Prostate gland (tissue), 2 donors: Measurements from ENCODE around the gene TMEM35B.

Experiments
- POLR2AphosphoS5 ChIP-seq: sonication (generic); formaldehyde crosslinking; IDR thresholded peaks from one replicate; pipeline ENCODE4 v1.6.1; 2017; ENCODE audit warnings: antibody characterized with exemption
- TF ChIP-seq, protein P1 (sequence below), 4 experiments: fragments of 200-600 bp in 2 of 4; fragments of 450-650 bp in 2 of 4; sonication (generic) in 2 of 4; IDR thresholded peaks; 1 replicate in 3 of 4; 2 replicates in 1 of 4; pipeline ENCODE4 v1.5.1; 2016 to 2019; ENCODE audit warnings: antibody characterized with exemption in 4 of 4, mild to moderate bottlenecking in 2 of 4, moderate library complexity in 2 of 4

DNA sequence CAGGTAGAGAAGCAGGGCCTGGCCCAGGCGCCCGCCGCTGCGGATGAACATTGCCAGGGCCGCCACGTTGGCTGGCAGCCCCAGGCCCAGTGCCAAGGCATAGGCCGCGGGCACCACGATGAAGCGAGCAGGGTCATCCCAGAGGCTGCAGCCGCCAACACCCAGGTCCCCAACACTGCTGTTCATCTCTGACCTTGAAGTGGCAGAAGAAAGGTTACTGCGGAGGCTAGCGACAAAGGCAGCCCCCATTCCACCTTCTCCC, 8.0 kb downstream of the TMEM35B start:
- TF ChIP-seq, protein P1, sequence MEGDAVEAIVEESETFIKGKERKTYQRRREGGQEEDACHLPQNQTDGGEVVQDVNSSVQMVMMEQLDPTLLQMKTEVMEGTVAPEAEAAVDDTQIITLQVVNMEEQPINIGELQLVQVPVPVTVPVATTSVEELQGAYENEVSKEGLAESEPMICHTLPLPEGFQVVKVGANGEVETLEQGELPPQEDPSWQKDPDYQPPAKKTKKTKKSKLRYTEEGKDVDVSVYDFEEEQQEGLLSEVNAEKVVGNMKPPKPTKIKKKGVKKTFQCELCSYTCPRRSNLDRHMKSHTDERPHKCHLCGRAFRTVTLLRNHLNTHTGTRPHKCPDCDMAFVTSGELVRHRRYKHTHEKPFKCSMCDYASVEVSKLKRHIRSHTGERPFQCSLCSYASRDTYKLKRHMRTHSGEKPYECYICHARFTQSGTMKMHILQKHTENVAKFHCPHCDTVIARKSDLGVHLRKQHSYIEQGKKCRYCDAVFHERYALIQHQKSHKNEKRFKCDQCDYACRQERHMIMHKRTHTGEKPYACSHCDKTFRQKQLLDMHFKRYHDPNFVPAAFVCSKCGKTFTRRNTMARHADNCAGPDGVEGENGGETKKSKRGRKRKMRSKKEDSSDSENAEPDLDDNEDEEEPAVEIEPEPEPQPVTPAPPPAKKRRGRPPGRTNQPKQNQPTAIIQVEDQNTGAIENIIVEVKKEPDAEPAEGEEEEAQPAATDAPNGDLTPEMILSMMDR (IDR thresholded peaks at IDR 0.05), result no peak
- no peak for TF ChIP-seq POLR2AphosphoS5
